B cell (primary cell): ENCODE data around the gene SCAMP5. TPM values are rescaled to one million over a fixed set of nuclear protein-coding genes. Genes with fewer than 3 reads are reported as not detected.

Experiments used
- ATAC-seq: fragments of 200-7000 bp; cut with Tn5 transposase; one replicate; pipeline ENCODE4 v1.10.0; 2021; ENCODE audit warnings: low read depth, mild to moderate bottlenecking, moderate number of reproducible peaks, moderate library complexity
- CTCF ChIA-PET: fragments of 350-600 bp; sonication (Branson Sonifier 250); formaldehyde crosslinking; loops from one replicate; lab custom pipeline; 2021; ENCODE audit warnings: antibody characterized with exemption, inconsistent platforms; lab: Charles Lee
- POLR2A ChIA-PET: fragments of 350-600 bp; sonication (Branson Sonifier 250); formaldehyde crosslinking; loops from one replicate; lab custom pipeline; 2021; ENCODE audit warnings: antibody characterized with exemption; lab: Charles Lee
- DNase-seq: peaks from one replicate; pipeline ENCODE4 v3.0.0; 2013
- H2AFZ ChIP-seq: 2 replicates; pipeline ENCODE4 v1.6.1; 2012; ENCODE audit warnings: mild to moderate bottlenecking, low read depth, low read length; ENCODE audit not compliant: insufficient read depth, poor library complexity, severe bottlenecking
- H3K27ac ChIP-seq, 2 donors: 1 replicate in 1 of 2; 2 replicates in 1 of 2; pipeline ENCODE4 v1.5.1; 2012 to 2013; ENCODE audit warnings: low read length in 2 of 2, mild to moderate bottlenecking in 2 of 2, moderate library complexity in 1 of 2
- H3K27me3 ChIP-seq, 4 experiments: fragments of 200-600 bp in 1 of 4; sonication (generic) in 1 of 4; replicated peaks in 1 of 4; 1 replicate in 2 of 4; 2 replicates in 2 of 4; pipeline versions ENCODE4 v1.6.1 to v1.7.0; 2013 to 2016; ENCODE audit warnings: low read length in 3 of 4, mild to moderate bottlenecking in 2 of 4, mixed read lengths in 1 of 4, moderate library complexity in 1 of 4; ENCODE audit not compliant: insufficient read depth in 4 of 4, control insufficient read depth in 3 of 4; ENCODE audit errors: control extremely low read depth in 1 of 4
- H3K36me3 ChIP-seq, 2 experiments: replicated peaks in 1 of 2; 1 replicate in 1 of 2; 2 replicates in 1 of 2; pipeline versions ENCODE4 v1.6.1 to v1.7.1; 2013; ENCODE audit warnings: low read length in 1 of 2; ENCODE audit not compliant: insufficient read depth in 2 of 2, control insufficient read depth in 1 of 2; ENCODE audit errors: control extremely low read depth in 1 of 2, extremely low read depth in 1 of 2
- H3K4me1 ChIP-seq, 2 donors: fragments of 200-600 bp in 1 of 2; sonication (generic) in 1 of 2; 1 replicate in 1 of 2; 2 replicates in 1 of 2; pipeline versions ENCODE4 v1.5.1 to v1.6.1; 2013 to 2017; ENCODE audit warnings: low read length in 2 of 2; ENCODE audit not compliant: control insufficient read depth in 2 of 2, insufficient read depth in 2 of 2
- H3K4me2 ChIP-seq: replicated peaks from 2 replicates; pipeline ENCODE3; 2012; ENCODE audit warnings: mild to moderate bottlenecking, low read depth, low read length; ENCODE audit not compliant: poor library complexity, severe bottlenecking
- H3K4me3 ChIP-seq, 5 experiments: fragments of 200-600 bp in 1 of 5; sonication (generic) in 1 of 5; 1 replicate in 3 of 5; 2 replicates in 2 of 5; pipeline versions ENCODE4 v1.5.1 to v1.7.0; 2011 to 2016; ENCODE audit warnings: low read length in 4 of 5, mild to moderate bottlenecking in 4 of 5, low read depth in 2 of 5, control low read depth in 1 of 5, moderate library complexity in 1 of 5; ENCODE audit not compliant: insufficient read depth in 1 of 5; ENCODE audit errors: control extremely low read depth in 1 of 5, extremely low read depth in 1 of 5
- H3K79me2 ChIP-seq: fragments of 200-600 bp; sonication (generic); one replicate; pipeline ENCODE4 v1.6.0; 2016; ENCODE audit warnings: low read length; ENCODE audit not compliant: control insufficient read depth, insufficient read depth
- H3K9ac ChIP-seq: fragments of 200-600 bp; sonication (generic); 2 replicates; pipeline ENCODE4 v1.6.1; 2017; ENCODE audit warnings: mild to moderate bottlenecking, low read length, moderate library complexity
- H3K9me3 ChIP-seq, 3 donors: one replicate each; pipeline versions ENCODE4 v1.6.1 to v1.7.1; 2013; ENCODE audit warnings: low read length in 2 of 3; ENCODE audit not compliant: control insufficient read depth in 2 of 3, insufficient read depth in 1 of 3; ENCODE audit errors: control extremely low read depth in 1 of 3
- H4K20me1 ChIP-seq: 2 replicates; pipeline ENCODE4 v1.6.0; 2012; ENCODE audit warnings: mild to moderate bottlenecking, low read length; ENCODE audit not compliant: insufficient read depth, control insufficient read depth, poor library complexity, severe bottlenecking
- H3K27ac Mint-ChIP-seq: one replicate; pipeline ENCODE4 v1.8.0; 2021; ENCODE audit warnings: mixed read lengths
- H3K27me3 Mint-ChIP-seq: one replicate; pipeline ENCODE4 v1.8.0; 2021; ENCODE audit warnings: mixed read lengths
- H3K4me1 Mint-ChIP-seq: one replicate; pipeline ENCODE4 v1.8.0; 2021; ENCODE audit warnings: mixed read lengths
- H3K4me3 Mint-ChIP-seq: one replicate; pipeline ENCODE4 v1.8.0; 2021; ENCODE audit warnings: mixed read lengths
- H3K9me3 Mint-ChIP-seq: one replicate; pipeline ENCODE4 v1.8.0; 2022; ENCODE audit warnings: mixed read lengths; ENCODE audit not compliant: insufficient read depth
- CTCF ChIP-seq: fragments of 200-600 bp; IDR thresholded peaks from one replicate; pipeline ENCODE4 v1.8.0; 2022; ENCODE audit warnings: antibody characterized with exemption, mild to moderate bottlenecking
- EZH2 ChIP-seq: IDR thresholded peaks from 2 replicates; pipeline ENCODE4 v1.6.1; 2012; ENCODE audit warnings: borderline replicate concordance, low read depth, mild to moderate bottlenecking, moderate library complexity, low read length; ENCODE audit not compliant: insufficient read depth, poor library complexity, severe bottlenecking
- WGBS: methylation state at CpG from one replicate; pipeline ENCODE4 v1.1.5; 2013; ENCODE audit warnings: missing lambda C conversion rate; ENCODE audit not compliant: insufficient coverage; 5-methylcytosine and 5-hydroxymethylcytosine counted together
- intact Hi-C: fragments of 100-400 bp; cut with micrococcal nuclease; formaldehyde crosslinking; loops from one replicate; pipeline ENCODE4 v1.10.0; 2022
- polyA plus RNA-seq: library from polyadenylated mRNA; depleted of rRNA; stranded (reverse); fragments of >200 nt; gene quantifications from 2 replicates; pipeline ENCODE4 v1.2.3, GENCODE V29; 2012
- total RNA-seq, 2 donors: library from RNA; stranded (reverse); fragments of 120-200 nt in 1 of 2; gene quantifications; 1 replicate in 1 of 2; 2 replicates in 1 of 2; pipeline versions ENCODE4 v1.2.3 to v1.2.4, GENCODE V29; 2013 to 2022

Gene SCAMP5
- total and polyA plus RNA-seq, 2 donors (not counting 1 experiment from before 2014, with no cell fraction given) = 0.59 to 3.4 TPM

DNA sequence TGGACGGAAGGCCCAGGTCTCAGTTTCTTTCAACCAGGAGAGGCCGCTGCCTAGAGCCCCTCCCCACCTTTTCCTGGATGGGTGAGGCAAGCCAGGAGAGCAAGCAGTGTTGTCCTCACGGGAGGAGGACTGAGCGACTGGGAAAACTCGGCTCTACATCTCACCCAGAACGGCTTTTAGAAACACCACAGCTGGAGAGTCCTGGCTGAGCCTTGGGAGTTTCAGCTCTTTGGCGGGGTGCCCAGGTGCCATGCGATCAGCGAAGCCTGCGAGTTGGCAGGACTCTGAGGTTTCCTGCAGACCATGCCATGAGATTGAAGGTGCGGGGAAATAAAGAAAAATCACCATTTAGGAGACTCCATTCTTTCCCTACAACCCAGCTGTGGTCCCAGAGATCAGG is 54.0 kb downstream of the SCAMP5 start:
- H2AFZ ChIP-seq = no peak overlapping the region
- Mint-ChIP-seq H3K27me3 (no peaks in the 10 kb centered on the region), H3K4me1 (peaks cover 34% of the 10 kb centered on the region), H3K9me3 (no peaks in the 10 kb centered on the region), H3K4me3 (no peak overlapping the region), H3K27ac (no peak overlapping the region)
- peaks cover 0 to 7% (median 0%) of the 10 kb centered on the region in 4 experiments for H3K27me3 ChIP-seq
- intact Hi-C loops = no loop called here
- H3K9ac ChIP-seq = no peak overlapping the region
- DNase-seq (no peak), ATAC-seq (no peak)
- peaks cover 0 to 3% of the 10 kb centered on the region in 2 experiments for H3K36me3 ChIP-seq
- H3K4me3 ChIP-seq = no peak overlapping the region
- TF ChIP-seq EZH2 (no peak), CTCF (no peak)
- no peak overlapping the region for H3K4me2 ChIP-seq
- H4K20me1 ChIP-seq = peaks cover 29% of the 10 kb centered on the region
- H3K79me2 ChIP-seq = peaks cover 21% of the 10 kb centered on the region
- H3K9me3 ChIP-seq = no peaks in the 10 kb centered on the region
- H3K4me1 ChIP-seq = peaks cover 25 to 36% of the 10 kb centered on the region in 2 donors
- no peak overlapping the region for H3K27ac ChIP-seq
- ChIA-PET CTCF (no interaction called here), POLR2A (no interaction called here)
- 50% methylated on average over 8 of the region's 11 CpGs for WGBS

- H3K27ac Mint-ChIP-seq = no peak overlapping the region
- Histone ChIP-seq H3K36me3 (peaks cover 0 to under 1% of the 10 kb centered on the region in 2 experiments), H3K27ac (no peak overlapping the region), H3K27me3 (peaks cover 0 to 7% (median 0%) of the 10 kb centered on the region in 4 experiments), H3K4me3 (no peak overlapping the region), H4K20me1 (peaks cover 24% of the 10 kb centered on the region), H3K9ac (no peak overlapping the region), H3K4me2 (no peak overlapping the region), H3K9me3 (no peaks in the 10 kb centered on the region), H2AFZ (no peak overlapping the region), H3K4me1 (peaks cover 21 to 27% of the 10 kb centered on the region in 2 donors), H3K79me2 (peaks cover 15% of the 10 kb centered on the region)
- no peak overlapping the region for H3K4me3 Mint-ChIP-seq
- ChIA-PET POLR2A (no interaction called here), CTCF (no interaction called here)
- DNase-seq (no peak), ATAC-seq (no peak)
- TF ChIP-seq EZH2 (no peak), CTCF (no peak)
- no peaks in the 10 kb centered on the region for H3K27me3 Mint-ChIP-seq
- intact Hi-C loops = no loop called here
- WGBS = 100% methylated on average over 2 of the region's 2 CpGs
- H3K9me3 Mint-ChIP-seq = no peaks in the 10 kb centered on the region
- H3K4me1 Mint-ChIP-seq = peaks cover 25% of the 10 kb centered on the region
Observed at GRCh38 chr15:75050283-75050682, 54.9 kb downstream of the SCAMP5 start.
